Loucy (cell line): ENCODE data around the gene PRMT2.
A peak's percentile ranks its signal among the peaks of the same experiment; 100 is the strongest.

ENCODE experiments used
- H2AFZ ChIP-seq: fragments of 200-600 bp; sonication (generic); 2 replicates; pipeline ENCODE4 v1.6.0; 2016; ENCODE audit warnings: antibody characterized with exemption, mild to moderate bottlenecking, low read length, moderate library complexity
- H3F3A ChIP-seq: fragments of 200-600 bp; 2 replicates; pipeline ENCODE4 v1.6.0; 2016; ENCODE audit warnings: antibody characterized with exemption, low read depth, mild to moderate bottlenecking
- H3K27me3 ChIP-seq: fragments of 200-600 bp; sonication (generic); 2 replicates; pipeline ENCODE4 v1.6.1; 2014; ENCODE audit warnings: low read length, mild to moderate bottlenecking; ENCODE audit not compliant: insufficient read depth, poor library complexity, severe bottlenecking
- H3K36me3 ChIP-seq: fragments of 200-600 bp; sonication (generic); 2 replicates; pipeline ENCODE4 v1.6.1; 2016; ENCODE audit warnings: low read length; ENCODE audit not compliant: insufficient read depth
- H3K4me1 ChIP-seq: fragments of 200-600 bp; sonication (generic); 2 replicates; pipeline ENCODE4 v1.5.1; 2014; ENCODE audit warnings: low read length, mild to moderate bottlenecking; ENCODE audit not compliant: insufficient read depth, poor library complexity, severe bottlenecking
- H3K4me2 ChIP-seq: fragments of 200-600 bp; sonication (generic); 2 replicates; pipeline ENCODE4 v1.6.0; 2014; ENCODE audit warnings: antibody characterized with exemption, low read length, low read depth, mild to moderate bottlenecking; ENCODE audit not compliant: poor library complexity, severe bottlenecking
- H3K4me3 ChIP-seq: fragments of 200-600 bp; sonication (generic); 2 replicates; pipeline ENCODE4 v1.5.1; 2014; ENCODE audit warnings: low read length, mild to moderate bottlenecking, mixed read lengths; ENCODE audit not compliant: poor library complexity, severe bottlenecking
- H3K79me2 ChIP-seq: fragments of 200-600 bp; sonication (generic); 2 replicates; pipeline ENCODE4 v1.6.1; 2014; ENCODE audit warnings: low read length; ENCODE audit not compliant: insufficient read depth
- H3K9ac ChIP-seq: fragments of 200-600 bp; sonication (generic); 2 replicates; pipeline ENCODE4 v1.6.0; 2014; ENCODE audit warnings: mild to moderate bottlenecking, low read depth, low read length, moderate library complexity; ENCODE audit not compliant: poor library complexity, severe bottlenecking
- H3K9me2 ChIP-seq: fragments of 200-600 bp; sonication (generic); replicated peaks from 2 replicates; pipeline ENCODE4 v1.6.1; 2016; ENCODE audit warnings: low read depth, low read length, mixed read lengths
- H3K9me3 ChIP-seq: fragments of 200-600 bp; sonication (generic); 2 replicates; pipeline ENCODE4 v1.6.1; 2014; ENCODE audit warnings: mild to moderate bottlenecking, antibody characterized with exemption, low read length, low read depth; ENCODE audit not compliant: insufficient read depth
- H4K20me1 ChIP-seq: fragments of 200-600 bp; sonication (generic); 2 replicates; pipeline ENCODE4 v1.6.0; 2014; ENCODE audit warnings: antibody characterized with exemption, low read length, mild to moderate bottlenecking; ENCODE audit not compliant: insufficient read depth, poor library complexity, severe bottlenecking
- CTCF ChIP-seq: fragments of 200-600 bp; sonication (generic); conservative IDR thresholded peaks from 2 replicates; pipeline ENCODE4 v1.5.1; 2014; ENCODE audit warnings: mild to moderate bottlenecking, antibody characterized with exemption, low read length
- EZH2phosphoT487 ChIP-seq: fragments of 200-600 bp; IDR thresholded peaks from 2 replicates; pipeline ENCODE4 v1.6.1; 2018; ENCODE audit warnings: antibody characterized with exemption, mild to moderate bottlenecking, moderate library complexity, borderline replicate concordance

The PRMT2 gene

GRCh38 chr21:46604329-46604974 is 31.0 kb upstream of the PRMT2 start:
- Histone ChIP-seq H3K9me3 (no peaks in the 10 kb centered on the region), H3K9me2 (no peaks in the 10 kb centered on the region), H2AFZ (peak overlapping the region; percentile 75; the same call in 1 of the 2 replicates), H3K36me3 (no peaks in the 10 kb centered on the region), H3K4me1 (peaks cover 45% of the 10 kb centered on the region), H3K79me2 (no peaks in the 10 kb centered on the region), H3K4me3 (no peak overlapping the region), H3K4me2 (peak overlapping the region; percentile 74), H3F3A (no peaks in the 10 kb centered on the region), H3K9ac (peak overlapping the region; percentile 68), H4K20me1 (no peaks in the 10 kb centered on the region), H3K27me3 (no peaks in the 10 kb centered on the region)
- TF ChIP-seq EZH2phosphoT487 (no peak), CTCF (no peak)

- Histone ChIP-seq H2AFZ (peak within 1 kb of the TSS; percentile 75), H3K9ac (peak within 1 kb of the TSS; percentile 68), H3K4me1 (peaks cover 45% of the 10 kb centered on the region), H3K36me3 (no peaks in the 10 kb centered on the region), H3K79me2 (no peaks in the 10 kb centered on the region), H3K27me3 (no peaks in the 10 kb centered on the region), H3K4me2 (peak within 1 kb of the TSS; percentile 74), H3K9me3 (no peaks in the 10 kb centered on the region), H3K4me3 (peak within 1 kb of the TSS; percentile 54), H3K9me2 (no peaks in the 10 kb centered on the region), H4K20me1 (no peaks in the 10 kb centered on the region), H3F3A (no peaks in the 10 kb centered on the region)
- TF ChIP-seq EZH2phosphoT487 (no peak), CTCF (no peak)
Measured at GRCh38 chr21:46604975-46605766, 30.3 kb upstream of the PRMT2 start, which contains the start of gene S100B. Gene S100B (minus strand): TSS chr21:46605082. CDS start chr21:46602415, 2,667 bp downstream.

DNA sequence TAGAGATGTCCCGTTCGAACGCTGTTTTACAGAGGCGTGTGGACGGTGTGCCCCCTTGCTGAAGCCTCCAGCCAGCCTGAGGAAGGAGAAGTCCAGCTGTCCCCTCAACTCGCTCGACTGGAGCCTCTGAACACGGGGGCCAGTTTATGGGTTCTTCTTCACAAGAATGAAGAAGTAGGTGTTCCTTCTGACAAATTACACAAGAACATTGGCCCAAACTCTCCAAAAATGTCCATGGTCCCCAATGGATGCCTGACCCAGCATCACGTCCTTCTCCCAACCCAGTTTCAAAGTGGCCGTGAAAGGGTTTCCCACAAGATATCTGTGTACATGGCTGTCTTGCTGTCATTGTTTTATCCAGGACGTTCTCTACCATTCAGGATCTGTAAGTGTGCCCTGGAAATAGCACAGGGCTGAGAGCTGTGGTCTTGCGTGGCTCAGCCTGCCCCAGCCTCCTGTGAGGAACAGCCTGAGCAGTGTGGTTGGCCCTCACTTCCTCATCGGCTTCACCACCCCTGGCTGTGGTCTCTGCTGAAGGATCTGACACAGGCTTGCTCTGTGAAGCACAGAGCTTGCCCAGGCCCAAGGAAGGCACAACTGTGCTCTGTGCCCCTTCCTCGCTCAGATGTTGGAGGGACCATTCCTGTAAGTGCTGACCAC is 29.6 kb upstream of the PRMT2 start:
- Histone ChIP-seq H3K79me2 (no peaks in the 10 kb centered on the region), H3K4me1 (peaks cover 45% of the 10 kb centered on the region), H2AFZ (peak overlapping the region; percentile 18), H3K9me2 (no peaks in the 10 kb centered on the region), H3K4me3 (peak overlapping the region; percentile 54), H4K20me1 (no peaks in the 10 kb centered on the region), H3K27me3 (no peaks in the 10 kb centered on the region), H3F3A (no peaks in the 10 kb centered on the region), H3K36me3 (no peaks in the 10 kb centered on the region), H3K4me2 (peak overlapping the region; percentile 74), H3K9ac (peak overlapping the region; percentile 68), H3K9me3 (no peaks in the 10 kb centered on the region; the same call in 1 of the 2 replicates)
- TF ChIP-seq EZH2phosphoT487 (no peak), CTCF (no peak)
